Lung (tissue), 12 donors: ENCODE data around the gene PGM1. TPM values are rescaled to one million over a fixed set of nuclear protein-coding genes. Genes with fewer than 3 reads are reported as not detected.

Experiments
- ATAC-seq: fragments of 200-7000 bp; cut with Tn5 transposase; one replicate; pipeline ENCODE4 v1.9.1; 2020; ENCODE audit warnings: moderate number of reproducible peaks; ENCODE audit not compliant: insufficient read depth, low FRiP score
- DNase-seq, 3 donors: peaks; one replicate each; pipeline ENCODE4 v3.0.0-alpha.2; 2013 to 2017
- H3K27ac ChIP-seq, 2 donors: one replicate each; pipeline ENCODE4 v1.5.1; 2013; ENCODE audit warnings: mild to moderate bottlenecking in 2 of 2, moderate library complexity in 2 of 2, control low read depth in 1 of 2, inconsistent platforms in 1 of 2, low read depth in 1 of 2, low read length in 1 of 2
- H3K27me3 ChIP-seq, 3 donors: one replicate each; pipeline ENCODE4 v1.5.1; 2013; ENCODE audit warnings: low read length in 2 of 3; ENCODE audit not compliant: control insufficient read depth in 3 of 3, insufficient read depth in 3 of 3
- H3K36me3 ChIP-seq, 4 donors: one replicate each; pipeline ENCODE4 v1.5.1; 2013; ENCODE audit warnings: low read length in 4 of 4, mild to moderate bottlenecking in 1 of 4, moderate library complexity in 1 of 4; ENCODE audit not compliant: control insufficient read depth in 4 of 4, insufficient read depth in 4 of 4
- H3K4me1 ChIP-seq, 5 donors: one replicate each; pipeline ENCODE4 v1.5.1; 2013; ENCODE audit warnings: low read length in 5 of 5, mild to moderate bottlenecking in 2 of 5, moderate library complexity in 1 of 5; ENCODE audit not compliant: control insufficient read depth in 5 of 5, insufficient read depth in 5 of 5
- H3K4me3 ChIP-seq: one replicate; pipeline ENCODE4 v1.5.1; 2013; ENCODE audit warnings: mild to moderate bottlenecking, control low read depth, moderate library complexity
- H3K9ac ChIP-seq, 2 donors: one replicate each; pipeline ENCODE4 v1.5.1; 2013; ENCODE audit warnings: low read length in 2 of 2, control low read depth in 1 of 2; ENCODE audit not compliant: insufficient read depth in 1 of 2
- H3K9me3 ChIP-seq, 4 donors: one replicate each; pipeline ENCODE4 v1.5.1; 2013; ENCODE audit warnings: low read length in 3 of 4, mild to moderate bottlenecking in 1 of 4, moderate library complexity in 1 of 4; ENCODE audit not compliant: control insufficient read depth in 4 of 4, insufficient read depth in 3 of 4
- CTCF ChIP-seq: IDR thresholded peaks from 2 replicates; pipeline ENCODE4 v1.5.1; 2012; ENCODE audit warnings: mild to moderate bottlenecking; ENCODE audit errors: control extremely low read depth, extremely low read depth
- WGBS, 2 donors: extraction: QIAGEN DNeasy Blood & Tissue Kit; methylation state at CpG; one replicate each; pipeline ENCODE4 v1.1.7; 2013; 5-methylcytosine and 5-hydroxymethylcytosine counted together
- polyA plus RNA-seq, 2 donors: library from polyadenylated mRNA; stranded (reverse); fragments of 200-250 nt; gene quantifications; one replicate each; pipeline ENCODE4 v1.2.1, GENCODE V29; 2013
- total RNA-seq, 2 donors: library from RNA; depleted of rRNA in 1 of 2; stranded (reverse); fragments of >200 nt in 1 of 2; gene quantifications; one replicate each; pipeline ENCODE4 v1.2.1, GENCODE V29; 2014 to 2021
- donor health status: control.
- donor health status: control.
- donor health status: Bipolar disorder and iron deficiency.
- donor health status: healthy.
- donor health status: DM: yes; HTN: yes; CAD: no.

The PGM1 gene
- total and polyA plus RNA-seq, 4 donors: 9.1 to 53.8 (median 34.8) TPM

GRCh38 chr1:63645317-63645716, 52.1 kb downstream of the PGM1 start:
- Histone ChIP-seq H3K4me1 (peaks cover 0 to 37% (median 13%) of the 10 kb centered on the region in 5 donors), H3K4me3 (no peak overlapping the region), H3K27me3 (no peaks in the 10 kb centered on the region), H3K9ac (no peak overlapping the region), H3K27ac (no peak overlapping the region), H3K9me3 (no peaks in the 10 kb centered on the region), H3K36me3 (peaks cover 0 to 4% (median 1%) of the 10 kb centered on the region in 4 donors)
- 58 to 67% methylated on average over 2 of the region's 2 CpGs for WGBS, 2 donors
- TF ChIP-seq CTCF: no peak
- DNase-seq (peak; percentile 21 to 92 (median 88)), ATAC-seq (no peak)

- no peak overlapping the region for H3K9ac ChIP-seq
- no peaks in the 10 kb centered on the region for H3K27me3 ChIP-seq
- no peak for DNase-seq
- no peaks in the 10 kb centered on the region for H3K9me3 ChIP-seq
- H3K36me3 ChIP-seq: peaks cover 5 to 9% (median 8%) of the 10 kb centered on the region in 4 donors
- 96 to 100% methylated on average over 1 of the region's 1 CpG for WGBS, 2 donors
- no peak overlapping the region for H3K27ac ChIP-seq
- peaks cover 0 to 24% (median 5%) of the 10 kb centered on the region in 5 donors for H3K4me1 ChIP-seq
- no peak for TF ChIP-seq CTCF
- ATAC-seq: no peak
- H3K4me3 ChIP-seq: no peak overlapping the region
These were observed 55.5 kb downstream of the PGM1 start for GRCh38 chr1:63648689-63649088.

GRCh38 chr1:63651161-63651701, 58.0 kb downstream of the PGM1 start:
- Histone ChIP-seq H3K36me3 (peaks cover 11 to 21% (median 14%) of the 10 kb centered on the region in 4 donors), H3K4me3 (no peak overlapping the region)
- peak; percentile 62 for ATAC-seq

More at GRCh38 chr1:63651161-63651701, 58.0 kb downstream of the PGM1 start:
- TF ChIP-seq CTCF: no peak
- Histone ChIP-seq H3K9ac (no peak overlapping the region), H3K9me3 (no peaks in the 10 kb centered on the region), H3K27ac (no peak overlapping the region), H3K27me3 (no peaks in the 10 kb centered on the region), H3K4me1 (no peaks in the 10 kb centered on the region)
- WGBS, 2 donors: 86 to 89% methylated on average over 6 of the region's 6 CpGs
- peak in 2 of 3 donors; percentile 23 to 64 for DNase-seq
